Activated naive CD8-positive, alpha-beta T cell treated with anti-CD3 and anti-CD28 coated beads, Interleukin-2, amount 50 U/mL, for 16 hours (primary cell): ENCODE results near the gene ORMDL3.
A peak's percentile ranks its signal among the peaks of the same experiment; 100 is the strongest.

Experiments
- DNase-seq: peaks from one replicate; pipeline ENCODE4 v3.0.0-alpha.2; 2020; ENCODE audit warnings: low read depth, low spot score

Gene ORMDL3

GRCh38 chr17:39927101-39927928 lies at the start of gene ORMDL3, which contains the start of gene LRRC3C:
ORMDL3 (minus strand) TSS chr17:39927601; CDS start chr17:39924203, 3,398 bp downstream.
LRRC3C (plus strand) TSS chr17:39927732; CDS start chr17:39941524, 13,792 bp downstream.
- DNase-seq, result peak; percentile 75

GRCh38 chr17:39975801-39976200 lies 48.4 kb upstream of the ORMDL3 start:
- DNase-seq, result no peak

- DNase-seq, result no peak
These were observed 47.0 kb upstream of the ORMDL3 start for GRCh38 chr17:39974433-39974832.

GRCh38 chr17:39973496-39973895 lies 46.1 kb upstream of the ORMDL3 start:
- no peak for DNase-seq

GRCh38 chr17:39972271-39972670 lies 44.9 kb upstream of the ORMDL3 start:
- DNase-seq, result no peak

- no peak for DNase-seq
These were observed 43.7 kb upstream of the ORMDL3 start for GRCh38 chr17:39971076-39971603.

GRCh38 chr17:39970157-39970692 lies 42.8 kb upstream of the ORMDL3 start:
- DNase-seq, result no peak

- no peak for DNase-seq
These were observed 42.0 kb upstream of the ORMDL3 start for GRCh38 chr17:39969375-39969774.

- no peak for DNase-seq
These were observed 41.4 kb upstream of the ORMDL3 start for GRCh38 chr17:39968761-39969160.

- no peak for DNase-seq
These were observed 39.4 kb upstream of the ORMDL3 start for GRCh38 chr17:39966771-39967170.

GRCh38 chr17:39965017-39965699 lies 37.8 kb upstream of the ORMDL3 start:
- DNase-seq, result no peak

GRCh38 chr17:39963829-39964228 lies 36.4 kb upstream of the ORMDL3 start:
- DNase-seq, result no peak

GRCh38 chr17:39962642-39963220 lies 35.3 kb upstream of the ORMDL3 start, which contains the start of gene GSDMA:
GSDMA (plus strand) TSS chr17:39963004; CDS start chr17:39965688, 2,684 bp downstream.
- no peak for DNase-seq

- DNase-seq, result no peak
These were observed 33.2 kb upstream of the ORMDL3 start for GRCh38 chr17:39960524-39961041.

- no peak for DNase-seq
These were observed 28.4 kb upstream of the ORMDL3 start for GRCh38 chr17:39955726-39956225.

- DNase-seq, result no peak
These were observed 27.5 kb upstream of the ORMDL3 start for GRCh38 chr17:39954876-39955275.

- DNase-seq, result no peak
These were observed 26.1 kb upstream of the ORMDL3 start for GRCh38 chr17:39953471-39953888.

GRCh38 chr17:39952680-39953470 lies 25.5 kb upstream of the ORMDL3 start:
- DNase-seq, result peak; percentile 87

GRCh38 chr17:39951924-39952679 lies 24.7 kb upstream of the ORMDL3 start:
- DNase-seq, result no peak

- DNase-seq, result no peak
These were observed 23.5 kb upstream of the ORMDL3 start for GRCh38 chr17:39950871-39951348.
